Ovary (tissue), 3 donors: ENCODE results near the gene NPAS2.

Experiments
- CTCF ChIP-seq, 3 donors: fragments of 450-650 bp in 2 of 3; fragments of 200-600 bp in 1 of 3; IDR thresholded peaks; one replicate each; pipeline versions ENCODE4 v1.5.1 to v1.8.0; 2016 to 2022; ENCODE audit warnings: antibody characterized with exemption in 3 of 3, mild to moderate bottlenecking in 1 of 3
- EP300 ChIP-seq: sonication (generic); formaldehyde crosslinking; IDR thresholded peaks from one replicate; pipeline ENCODE4 v1.6.1; 2017; ENCODE audit warnings: antibody characterized with exemption
- POLR2A ChIP-seq: fragments of 450-650 bp; IDR thresholded peaks from one replicate; pipeline ENCODE4 v1.6.1; 2017; ENCODE audit warnings: antibody characterized with exemption, mild to moderate bottlenecking, moderate library complexity
- donor health status: DM: no; HTN: no; CAD: no.

GRCh38 chr2:100887039-100887578, 67.2 kb downstream of the NPAS2 start:
- TF ChIP-seq CTCF (IDR thresholded peaks at IDR 0.05) (no peak), POLR2A (no peak), EP300 (no peak)
